Osteocyte (in vitro differentiated cells): ENCODE data around the gene AHR. TPM values are rescaled to one million over a fixed set of nuclear protein-coding genes. Genes with fewer than 3 reads are reported as not detected.

Source experiments
- DNase-seq: peaks from one replicate; pipeline ENCODE4 v3.0.0; 2021; ENCODE audit warnings: mixed read lengths; ENCODE audit not compliant: unreplicated experiment; ENCODE audit errors: extremely low spot score
- H3K27ac Mint-ChIP-seq: one replicate; pipeline ENCODE4 v1.8.0; 2021; ENCODE audit warnings: mild to moderate bottlenecking, mixed read lengths; ENCODE audit not compliant: unreplicated experiment
- H3K27me3 Mint-ChIP-seq: one replicate; pipeline ENCODE4 v1.8.0; 2021; ENCODE audit warnings: mixed read lengths; ENCODE audit not compliant: unreplicated experiment
- H3K36me3 Mint-ChIP-seq: one replicate; pipeline ENCODE4 v1.8.0; 2021; ENCODE audit warnings: mixed read lengths; ENCODE audit not compliant: unreplicated experiment
- H3K4me1 Mint-ChIP-seq: one replicate; pipeline ENCODE4 v1.8.0; 2021; ENCODE audit warnings: mixed read lengths; ENCODE audit not compliant: unreplicated experiment
- H3K4me3 Mint-ChIP-seq: one replicate; pipeline ENCODE4 v1.8.0; 2021; ENCODE audit warnings: mild to moderate bottlenecking, moderate library complexity, mixed read lengths; ENCODE audit not compliant: unreplicated experiment
- H3K9me3 Mint-ChIP-seq: one replicate; pipeline ENCODE4 v1.8.0; 2021; ENCODE audit warnings: mixed read lengths; ENCODE audit not compliant: unreplicated experiment
- CTCF ChIP-seq: fragments of 200-600 bp; sonication (generic); IDR thresholded peaks from 2 replicates; pipeline ENCODE4 v1.5.0; 2021; ENCODE audit warnings: antibody characterized with exemption, mild to moderate bottlenecking, moderate library complexity
- total RNA-seq: library from RNA; stranded (reverse); gene quantifications from 2 replicates; pipeline ENCODE4 v1.2.1, GENCODE V29; 2021

AHR gene
- total RNA-seq, 1 donor from 2014 or later: 270 TPM

DNA sequence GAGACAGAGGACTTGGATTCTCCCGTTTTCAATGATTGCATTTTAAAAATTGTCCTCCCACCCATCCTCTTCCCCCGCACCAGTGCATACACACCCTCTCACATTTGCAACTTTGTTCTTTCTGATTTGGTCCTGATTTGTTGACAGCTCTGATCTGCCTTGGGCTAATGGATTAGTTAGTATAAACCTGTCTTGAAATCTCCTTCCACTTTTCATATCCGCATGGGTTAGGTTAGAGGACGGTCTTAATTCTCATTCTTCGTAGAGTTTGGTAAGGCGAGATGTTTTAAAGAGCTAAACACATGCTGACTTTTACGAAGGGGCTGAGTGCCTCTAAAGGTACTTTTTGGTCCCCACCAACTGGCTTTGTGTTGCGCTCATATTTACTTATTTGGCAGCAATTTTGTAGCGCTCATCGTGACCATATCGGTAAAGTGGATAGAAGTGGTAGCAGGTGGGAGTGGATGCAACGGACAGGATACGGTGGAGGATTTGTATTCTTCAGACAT is 1.1 kb downstream of the AHR start:
- H3K4me3 Mint-ChIP-seq: peak overlapping the region; percentile 96
- H3K9me3 Mint-ChIP-seq: no peaks in the 10 kb centered on the region
- peak overlapping the region; percentile 93 for H3K27ac Mint-ChIP-seq
- peaks cover 10% of the 10 kb centered on the region for H3K36me3 Mint-ChIP-seq
- peaks cover 38% of the 10 kb centered on the region for H3K4me1 Mint-ChIP-seq
- TF ChIP-seq CTCF: no peak
- DNase-seq: no peak
- no peaks in the 10 kb centered on the region for H3K27me3 Mint-ChIP-seq

- Mint-ChIP-seq H3K4me3 (peak overlapping the region; percentile 96), H3K27ac (peak overlapping the region; percentile 93)
- no peak for TF ChIP-seq CTCF
These were observed 1.6 kb downstream of the AHR start for GRCh38 chr7:17300012-17300411.

GRCh38 chr7:17300437-17300836 is 2.0 kb downstream of the AHR start:
- Mint-ChIP-seq H3K27me3 (no peaks in the 10 kb centered on the region), H3K9me3 (no peaks in the 10 kb centered on the region), H3K4me1 (peaks cover 36% of the 10 kb centered on the region), H3K27ac (peak overlapping the region; percentile 93), H3K36me3 (peaks cover 10% of the 10 kb centered on the region), H3K4me3 (peak overlapping the region; percentile 96)
- TF ChIP-seq CTCF: no peak
- no peak for DNase-seq

More at GRCh38 chr7:17300012-17300411, 1.6 kb downstream of the AHR start:
- Mint-ChIP-seq H3K4me1 (peaks cover 38% of the 10 kb centered on the region), H3K9me3 (no peaks in the 10 kb centered on the region), H3K27me3 (no peaks in the 10 kb centered on the region), H3K36me3 (peaks cover 10% of the 10 kb centered on the region)
- DNase-seq: no peak

DNA sequence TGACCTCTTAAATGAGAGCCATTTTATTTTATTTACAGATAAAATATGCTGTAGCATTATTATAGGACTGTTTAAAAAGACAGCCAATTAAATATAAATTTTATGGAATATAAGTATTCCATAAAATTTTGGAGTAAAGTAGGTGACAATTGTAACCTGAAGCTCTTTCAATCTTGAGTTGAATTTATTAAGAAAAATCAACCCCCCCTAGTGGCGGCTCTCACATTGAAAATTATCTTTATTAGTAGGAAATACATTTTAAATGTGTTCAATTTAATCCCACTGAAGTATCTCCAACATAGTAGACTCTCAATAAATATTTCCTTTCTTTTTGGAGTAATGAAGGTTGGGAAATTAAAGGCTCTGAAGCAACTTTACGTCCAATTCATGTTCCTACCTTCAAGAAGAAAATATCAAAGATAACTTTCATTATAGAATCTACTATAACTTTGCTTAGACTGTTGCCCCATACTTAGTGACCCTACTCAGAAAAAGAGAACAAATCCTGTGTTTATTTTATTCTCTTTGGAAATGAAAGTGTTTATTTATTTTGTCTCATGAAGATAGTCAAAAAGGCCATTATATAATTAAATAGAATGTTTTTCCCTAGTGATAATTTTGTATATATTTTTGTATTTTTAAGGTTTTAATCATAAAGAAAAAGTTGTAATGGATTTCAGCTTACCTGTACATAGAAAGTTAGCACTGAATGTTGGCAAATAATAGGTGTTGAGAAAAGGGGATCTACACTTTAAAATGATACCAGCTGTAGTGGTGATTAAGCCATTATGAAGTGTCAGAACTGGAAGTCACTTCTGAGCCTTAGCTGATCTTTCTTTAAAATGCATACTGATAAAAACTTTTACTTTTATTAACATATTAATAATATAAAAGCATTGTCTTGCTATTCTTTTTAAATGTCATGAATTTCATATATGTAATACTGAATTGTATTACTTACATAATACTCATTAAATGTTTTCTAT is 3.3 kb downstream of the AHR start:
- Mint-ChIP-seq H3K36me3 (peaks cover 10% of the 10 kb centered on the region), H3K27me3 (no peaks in the 10 kb centered on the region), H3K4me1 (peaks cover 23% of the 10 kb centered on the region), H3K9me3 (no peaks in the 10 kb centered on the region), H3K27ac (peak overlapping the region; percentile 67), H3K4me3 (peak overlapping the region; percentile 96)
- peak; percentile 69 for TF ChIP-seq CTCF
- no peak for DNase-seq

GRCh38 chr7:17302575-17303142 is 4.2 kb downstream of the AHR start:
- Mint-ChIP-seq H3K9me3 (no peaks in the 10 kb centered on the region), H3K27me3 (no peaks in the 10 kb centered on the region), H3K4me3 (peak overlapping the region; percentile 77), H3K27ac (peak overlapping the region; percentile 75), H3K36me3 (peaks cover 10% of the 10 kb centered on the region), H3K4me1 (peaks cover 14% of the 10 kb centered on the region)
- peak; percentile 57 for TF ChIP-seq CTCF
- DNase-seq: no peak
